NCI-H345 treated with DMSO at 0.1 percent for 48 hours (cell line): Measurements from ENCODE around the gene VSIG10.
"Not testable (repeated sequence)": the region's sequence is repeated elsewhere in the genome, so short reads cannot be mapped to it uniquely, and the experiment has no call there.

ENCODE experiments used
- DNase-seq: peaks from one replicate; lab custom pipeline; 2025; ENCODE audit not compliant: unreplicated experiment; lab: John Stamatoyannopoulos, UW

VSIG10 gene

DNA sequence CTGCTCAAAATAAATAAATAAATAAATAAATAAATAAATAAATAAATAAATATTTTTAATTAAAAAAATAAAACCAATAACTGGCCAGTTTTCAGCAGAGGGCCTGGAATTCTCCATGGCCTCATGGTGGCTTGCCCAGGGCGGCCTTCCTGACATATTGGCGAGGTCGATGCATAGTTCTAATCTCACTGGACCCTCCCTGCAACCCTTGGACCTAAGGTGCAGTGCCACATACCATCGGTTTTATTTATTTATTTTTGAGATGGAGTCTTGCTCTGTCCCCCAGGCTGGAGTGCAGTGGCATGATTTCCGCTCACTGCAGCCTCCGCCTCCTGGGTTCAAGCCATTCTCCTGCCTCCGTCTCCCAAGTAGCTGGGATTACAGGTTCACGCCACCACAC lies 3.9 kb upstream of the VSIG10 start:
- DNase-seq = no peak

DNA sequence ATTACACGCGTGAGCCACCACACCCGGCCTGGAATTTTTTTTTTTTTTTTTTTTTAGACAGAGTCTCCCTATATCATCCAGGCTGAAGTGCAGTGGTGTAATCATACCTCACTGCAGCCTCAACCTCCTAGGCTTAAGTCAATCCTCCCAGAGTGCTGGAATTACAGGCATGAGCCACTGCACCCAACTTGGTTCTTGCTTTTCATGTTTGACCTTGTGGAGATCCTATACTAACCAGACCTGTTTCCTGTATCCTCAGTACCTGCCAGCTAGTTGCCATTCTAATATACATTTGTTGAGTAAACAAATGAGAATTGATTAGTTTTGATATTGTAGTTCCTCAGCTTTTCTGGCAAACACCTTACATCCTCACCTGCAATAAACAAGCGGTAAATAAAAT lies 3.2 kb upstream of the VSIG10 start:
- DNase-seq = no peak

DNA sequence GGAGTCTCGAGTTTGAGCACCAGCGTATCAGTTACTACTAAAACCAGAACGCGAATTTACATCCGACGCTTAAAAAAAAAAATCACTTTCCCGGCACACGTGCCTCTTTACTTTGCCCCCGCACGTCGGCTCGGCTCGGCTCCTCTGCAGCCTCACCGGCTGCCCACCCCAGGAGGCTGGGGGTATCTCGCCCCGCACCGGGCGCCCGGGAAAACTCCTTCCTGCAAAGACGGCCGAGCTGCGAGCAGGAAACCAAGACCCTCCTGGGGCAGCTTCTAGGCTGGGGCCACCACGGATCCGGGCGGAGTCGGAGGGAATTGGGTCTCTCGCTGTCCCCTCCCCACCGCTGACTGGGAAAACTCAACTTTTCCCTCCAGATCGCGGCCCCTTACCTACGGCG lies 610 bp downstream of the VSIG10 start:
- peak; percentile 47 for DNase-seq

DNA sequence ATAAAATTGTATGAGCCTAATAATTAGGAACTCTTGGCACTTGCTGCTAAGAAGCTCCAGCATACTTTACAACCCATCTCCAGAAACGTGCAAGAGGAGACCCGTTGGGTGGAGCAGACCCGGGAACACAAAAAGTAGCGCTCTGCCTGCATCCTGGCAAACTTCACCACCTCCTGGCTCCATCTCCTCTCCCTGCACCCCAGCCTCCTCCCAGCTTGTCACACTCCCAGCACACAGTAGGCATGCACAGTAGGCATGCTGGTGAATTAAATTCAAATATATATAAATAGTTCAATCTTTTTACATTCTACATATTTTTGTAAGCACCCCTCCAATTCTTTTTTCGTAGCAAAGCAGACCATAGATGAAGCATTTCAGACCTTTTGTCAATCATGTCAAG lies 1.2 kb downstream of the VSIG10 start:
- DNase-seq = no peak

DNA sequence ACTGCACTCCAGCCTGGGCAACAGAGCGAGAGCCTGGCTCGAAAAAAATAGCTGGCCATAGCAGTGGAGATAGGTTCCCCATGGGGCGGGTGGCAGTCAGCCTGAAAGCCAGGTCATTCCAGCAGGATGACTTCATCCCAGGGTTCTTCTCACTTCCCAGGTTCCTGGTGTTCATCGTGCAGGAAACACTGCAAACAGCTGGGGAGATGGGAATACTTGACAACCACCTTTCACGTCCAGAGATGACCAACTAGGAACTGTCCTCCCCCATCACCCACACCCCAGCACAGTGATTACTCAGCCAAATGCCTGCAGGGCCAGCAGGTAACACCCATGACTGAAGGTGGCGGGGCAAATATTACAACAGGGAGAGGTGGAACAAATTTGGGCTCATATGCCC lies 1.7 kb downstream of the VSIG10 start:
- no peak for DNase-seq

DNA sequence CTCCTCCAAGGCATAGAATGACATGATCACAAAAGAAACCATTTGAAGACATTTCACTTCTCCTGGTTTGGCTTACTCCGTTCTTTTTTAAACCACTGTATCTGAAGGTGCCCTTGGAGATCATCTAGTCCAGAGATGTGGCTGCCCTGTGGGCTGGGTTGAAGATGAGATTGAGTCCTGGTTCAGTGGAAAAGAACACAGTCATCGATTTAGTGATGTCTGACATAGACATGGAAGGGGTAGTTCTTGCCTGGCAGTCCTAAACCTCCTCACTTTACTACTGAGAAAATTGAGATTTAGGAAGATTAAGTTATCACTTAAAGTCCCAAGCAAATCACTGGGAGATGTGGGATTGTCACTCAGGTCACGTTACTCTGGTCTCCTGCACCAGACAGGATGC lies 2.8 kb downstream of the VSIG10 start:
- no peak for DNase-seq

DNA sequence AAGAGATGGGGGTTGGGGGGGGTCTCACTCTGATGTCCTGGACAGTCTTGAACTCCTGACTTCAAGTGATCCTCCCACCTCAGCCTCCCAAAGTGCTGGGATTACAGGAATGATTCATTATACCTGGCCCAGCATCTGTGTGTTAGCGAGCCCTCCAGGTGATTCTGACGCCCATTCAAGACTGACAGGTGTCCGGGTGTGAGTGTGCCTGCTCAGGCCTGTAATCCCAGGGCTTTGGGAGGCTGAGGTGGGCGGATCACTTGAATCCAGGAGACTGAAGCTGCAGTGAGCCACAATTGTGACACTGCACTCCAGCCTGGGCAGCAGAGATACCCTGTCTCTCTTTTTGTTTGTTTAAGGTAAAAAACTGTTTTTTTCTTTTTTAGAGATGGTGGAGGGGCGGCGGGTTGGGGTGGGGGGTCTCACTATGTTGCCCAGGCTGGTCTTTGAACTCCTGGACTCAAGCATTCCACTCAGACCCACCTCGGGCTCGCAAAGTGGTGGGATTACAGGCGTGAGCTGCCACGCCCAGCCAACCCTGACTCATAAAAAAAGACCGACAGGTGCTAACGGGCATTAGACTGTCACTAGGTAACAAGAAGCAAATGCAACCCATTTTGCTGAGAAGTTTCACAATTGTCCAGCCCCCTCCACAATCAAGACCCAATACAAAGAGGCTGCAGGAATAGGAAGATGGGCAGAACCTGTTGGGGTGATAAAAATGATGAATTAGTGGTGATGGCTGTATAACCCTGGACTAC lies 4.7 kb downstream of the VSIG10 start:
- peak; percentile 53 for DNase-seq

DNA sequence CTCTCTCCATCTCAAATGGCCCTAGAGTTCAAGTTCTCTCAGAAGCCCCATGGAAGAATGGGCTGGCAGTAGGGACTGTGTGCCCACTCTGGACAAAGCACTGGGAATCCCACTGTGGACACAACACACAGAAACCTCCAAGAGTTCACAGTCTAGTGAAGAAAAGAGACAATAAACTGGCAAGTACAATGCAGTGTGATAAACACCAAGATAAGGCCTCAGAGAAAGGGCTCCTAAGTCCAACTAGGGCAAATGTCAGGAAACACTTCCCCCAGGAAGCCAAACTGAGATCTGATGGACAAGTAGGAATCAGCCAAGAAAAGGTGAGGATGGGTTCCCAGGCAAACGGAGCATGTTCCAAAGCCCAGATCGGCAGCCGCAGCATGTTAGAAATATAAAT lies 5.4 kb downstream of the VSIG10 start:
- no peak for DNase-seq

DNA sequence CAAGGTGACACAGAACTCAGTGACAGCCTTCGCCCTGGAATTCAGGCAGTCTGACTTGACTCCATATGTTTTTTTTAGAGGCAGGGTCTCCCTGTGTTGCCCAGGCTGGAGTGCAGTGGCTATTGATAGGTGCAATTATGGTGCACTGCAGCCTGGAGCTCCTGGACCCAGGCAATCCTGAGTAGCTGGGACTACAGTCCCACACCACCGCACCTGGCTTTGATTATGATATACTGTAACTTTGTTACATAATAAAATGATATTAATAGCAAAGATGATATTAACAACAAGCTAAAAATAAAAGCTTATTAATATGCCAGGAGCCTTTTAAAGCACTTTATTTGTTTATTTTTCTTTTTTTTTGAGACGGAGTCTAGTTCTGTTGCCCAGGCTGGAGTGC lies 9.8 kb downstream of the VSIG10 start:
- DNase-seq = no peak

DNA sequence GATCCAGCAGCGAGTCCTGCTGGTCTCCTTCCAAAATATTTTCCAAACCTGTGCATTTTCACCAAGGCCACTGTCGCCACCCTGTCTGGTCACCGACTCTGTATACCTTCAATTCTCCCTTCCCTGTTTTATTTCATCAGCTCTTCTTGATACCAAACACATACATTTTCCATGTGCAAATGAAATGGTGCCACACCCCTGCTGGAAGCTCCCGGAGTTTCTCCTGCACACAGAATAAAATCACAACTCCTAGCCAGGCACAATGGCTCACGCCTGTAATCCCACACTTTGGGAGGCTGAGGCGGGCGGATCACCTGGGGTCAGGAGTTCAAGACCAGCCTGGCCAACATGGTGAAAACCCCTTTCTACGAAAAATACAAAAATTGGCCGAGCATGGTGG lies 14.0 kb downstream of the VSIG10 start:
- DNase-seq = no peak

DNA sequence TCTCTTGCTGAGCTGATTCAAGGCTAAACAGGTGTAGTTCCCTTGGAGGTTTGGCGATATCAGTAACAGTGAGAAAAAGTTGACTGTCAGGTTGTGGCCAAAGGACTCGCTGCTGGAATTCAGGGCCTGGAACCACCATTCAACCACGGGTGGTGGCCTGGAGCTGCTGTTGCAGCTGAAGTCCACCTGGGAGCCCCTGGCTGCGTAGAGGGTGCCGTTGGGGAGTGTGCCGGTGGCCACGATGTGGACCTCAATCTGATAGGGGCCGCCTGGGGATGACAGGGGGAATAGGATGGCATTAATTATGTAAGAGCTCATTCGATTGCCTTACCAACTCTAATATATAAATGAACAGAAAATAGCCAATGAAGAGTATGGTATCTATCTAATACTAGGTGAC lies 21.6 kb downstream of the VSIG10 start:
- DNase-seq = no peak

DNA sequence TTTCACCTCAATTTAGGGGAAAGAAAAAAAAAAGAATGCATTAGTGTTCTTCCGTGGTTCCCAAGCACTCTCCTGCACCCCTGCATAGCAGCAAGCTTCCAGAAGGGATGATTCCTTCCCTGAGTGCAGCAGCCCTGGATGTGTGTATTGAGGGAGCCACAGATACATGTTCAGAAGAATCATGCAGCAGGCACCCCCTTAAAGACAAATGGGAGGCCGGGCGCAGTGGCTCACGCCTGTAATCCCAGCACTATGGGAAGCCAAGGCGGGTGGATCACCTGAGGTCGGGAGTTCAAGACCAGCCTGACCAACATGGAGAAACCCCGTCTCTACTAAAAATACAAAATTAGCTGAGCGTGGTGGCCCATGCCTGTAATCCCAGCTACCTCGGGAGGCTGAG lies 22.3 kb downstream of the VSIG10 start:
- not testable (repeated sequence) for DNase-seq

DNA sequence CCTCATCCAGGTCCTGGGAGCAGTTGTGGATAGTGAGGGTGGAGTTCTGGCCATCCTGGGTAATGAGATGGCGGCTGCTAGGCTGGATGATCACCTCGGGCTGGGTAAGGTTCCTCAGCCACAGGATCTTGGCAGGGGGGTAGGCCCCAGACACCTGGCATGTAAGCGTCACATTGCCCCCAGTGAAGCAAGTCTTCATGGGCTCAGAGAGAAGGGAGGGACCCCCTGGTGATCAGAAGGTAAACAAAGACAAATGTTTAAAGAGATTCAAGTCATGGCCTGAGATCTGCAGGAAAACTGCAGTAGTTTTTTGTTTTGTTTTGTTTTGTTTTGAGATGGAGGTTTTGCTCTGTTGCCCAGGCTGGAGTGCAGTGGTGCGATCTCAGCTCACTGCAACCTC lies 30.0 kb downstream of the VSIG10 start:
- no peak for DNase-seq

DNA sequence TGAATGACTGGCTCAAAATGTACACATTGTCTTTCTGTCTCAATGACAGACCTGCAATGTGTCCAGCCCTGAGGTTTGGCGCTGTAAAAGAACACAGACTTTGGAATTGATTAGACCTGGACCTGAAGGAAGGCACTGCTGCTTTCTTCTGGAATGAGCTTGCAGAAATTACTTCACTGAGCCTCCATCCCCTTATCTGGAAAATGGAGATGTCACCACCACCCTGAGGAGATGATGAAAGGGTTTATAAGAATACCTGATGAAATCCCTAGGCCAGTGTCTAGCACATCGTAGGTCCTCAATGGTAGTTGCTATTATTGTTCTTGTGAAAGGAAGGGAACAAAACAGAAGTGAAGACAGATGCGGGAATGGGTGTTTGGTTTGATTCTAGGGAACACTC lies 33.2 kb downstream of the VSIG10 start:
- DNase-seq = no peak

DNA sequence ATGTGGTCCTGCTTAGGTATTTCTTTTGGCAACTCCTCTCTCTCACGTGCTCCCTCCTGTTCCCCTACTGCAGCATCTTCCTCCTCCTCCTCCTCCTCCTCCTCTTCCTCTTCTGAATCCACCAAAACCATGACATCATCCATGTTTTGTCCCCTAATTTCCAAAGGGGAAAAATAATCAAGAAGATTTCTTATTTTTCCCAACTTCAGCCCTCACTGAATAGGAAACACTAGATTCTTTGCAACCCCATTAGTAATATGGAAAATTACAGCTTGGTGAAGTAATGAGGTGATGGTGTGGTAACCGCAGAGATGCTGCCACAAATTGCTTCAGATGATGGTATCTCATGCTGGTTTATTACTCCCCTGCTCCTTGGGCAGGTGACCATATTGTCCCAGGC lies 35.4 kb downstream of the VSIG10 start:
- no peak for DNase-seq

DNA sequence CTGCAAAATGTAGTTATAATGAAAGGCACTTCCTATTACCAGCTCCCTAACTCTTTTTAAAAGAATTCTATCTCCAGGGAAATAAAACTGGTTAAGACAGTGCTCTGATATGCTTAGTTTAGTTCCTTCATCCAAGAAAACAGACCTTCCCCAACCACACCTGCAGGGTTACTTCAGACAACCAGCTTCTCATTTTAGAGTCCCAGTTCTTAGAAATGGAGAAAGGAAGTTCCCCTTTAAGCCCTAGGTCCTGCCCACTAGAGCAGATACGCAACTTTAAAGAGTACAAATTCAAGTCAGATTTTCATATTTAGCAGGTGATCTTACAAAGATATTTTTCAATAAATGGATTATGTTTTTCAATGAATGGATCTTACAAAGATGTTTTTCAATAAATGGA lies 38.4 kb downstream of the VSIG10 start:
- no peak for DNase-seq

DNA sequence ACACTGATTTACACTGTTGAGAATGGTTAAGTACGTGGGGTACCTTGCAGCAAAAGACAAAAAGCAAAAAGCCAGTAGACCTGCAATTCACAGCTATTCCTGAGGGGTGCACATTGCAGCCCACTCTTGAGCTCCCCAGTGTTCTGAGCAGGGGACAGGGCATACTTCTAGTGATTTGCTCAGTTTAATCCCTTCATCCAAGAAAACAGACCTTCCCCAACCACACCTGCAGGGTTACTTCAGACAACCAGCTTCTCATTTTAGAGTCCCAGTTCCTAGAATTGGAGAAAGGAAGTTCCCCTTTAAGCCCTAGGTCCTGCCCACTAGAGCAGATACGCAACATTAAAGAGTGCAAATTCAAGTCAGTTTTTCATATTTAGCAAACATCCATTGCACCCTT lies 39.2 kb downstream of the VSIG10 start:
- no peak for DNase-seq

DNA sequence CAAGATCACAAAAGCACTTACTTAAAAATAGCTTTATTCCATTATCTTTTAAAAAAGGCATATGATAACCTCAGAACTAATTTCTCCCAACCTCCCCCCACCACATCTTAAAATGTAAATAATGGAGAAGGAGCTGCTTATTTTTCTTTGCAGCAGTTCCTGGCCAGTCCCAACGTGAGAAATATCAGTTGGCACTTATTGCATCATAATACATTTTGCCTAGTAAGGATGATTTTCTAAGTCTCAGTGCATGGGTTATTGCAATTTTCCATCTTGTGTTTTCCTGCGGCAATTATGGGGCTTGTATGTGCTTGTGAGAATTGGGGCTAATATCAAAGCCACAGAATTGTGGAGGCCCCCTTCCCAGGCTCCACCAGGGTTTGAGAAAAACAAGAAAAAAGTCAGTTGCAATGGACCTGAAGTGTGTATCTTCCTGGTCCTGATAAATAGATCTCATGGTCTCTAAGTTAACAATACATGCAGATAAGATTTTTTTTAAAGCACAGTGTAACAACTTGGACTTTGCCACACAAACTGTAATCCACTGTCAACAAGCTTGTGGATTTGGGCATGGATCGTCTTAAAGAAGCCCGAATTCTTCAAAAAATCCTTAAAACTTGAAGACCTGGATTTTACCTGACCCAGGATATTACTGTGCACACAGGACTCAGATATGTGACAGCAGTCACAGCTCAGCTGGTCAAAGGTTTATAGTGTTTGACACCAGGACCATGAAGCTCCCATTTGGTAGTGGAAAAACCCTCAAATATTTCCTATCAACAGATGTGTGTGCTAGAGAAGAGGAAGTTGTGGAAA lies 40.0 kb downstream of the VSIG10 start:
- DNase-seq = no peak

DNA sequence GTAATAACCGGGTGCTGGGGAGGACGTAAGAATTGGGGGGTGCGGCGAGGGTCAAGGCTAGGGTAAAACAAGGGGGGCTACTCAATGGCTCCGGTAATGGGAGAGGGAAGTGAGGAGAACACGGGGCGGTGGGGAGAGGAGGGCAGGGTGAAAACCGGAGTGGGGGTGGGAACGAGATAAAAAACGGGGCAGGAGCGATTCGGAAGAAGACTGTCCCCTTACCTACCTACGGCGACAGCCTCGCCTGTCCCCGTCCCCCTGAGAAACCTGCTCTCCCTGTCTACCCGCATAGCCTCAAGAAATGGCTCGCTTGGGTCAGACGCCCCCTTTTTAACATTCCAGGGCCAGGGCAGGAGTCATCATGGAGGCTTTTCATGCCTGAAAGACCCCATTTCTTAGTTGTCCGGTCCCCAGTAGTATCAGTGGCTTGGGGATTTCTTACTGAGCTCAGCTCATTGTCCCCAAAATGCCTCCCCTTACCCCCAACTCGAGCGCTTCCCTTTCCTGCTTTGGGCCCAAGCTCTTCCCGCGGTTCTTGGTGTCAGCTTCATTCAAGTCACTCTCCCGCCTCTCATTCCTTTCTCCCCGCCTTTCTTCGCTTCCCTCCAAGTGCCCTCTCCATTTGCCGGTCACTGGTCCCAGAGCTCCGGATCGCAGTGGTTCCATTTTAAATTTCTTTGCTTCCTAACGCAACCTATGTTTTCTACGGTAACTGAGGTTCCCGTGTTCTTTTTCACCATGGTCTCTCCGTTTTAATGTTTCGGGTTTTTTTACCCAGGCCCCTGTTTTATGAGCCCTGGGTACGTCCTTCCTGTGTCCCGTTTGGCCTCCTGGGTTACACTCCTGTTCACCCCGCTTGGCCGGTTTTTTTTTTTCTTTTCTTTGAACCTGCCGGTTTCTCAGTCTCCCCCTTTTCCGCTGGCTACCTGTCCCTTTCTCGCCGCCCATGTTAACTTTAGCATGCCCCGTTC lies 41.7 kb downstream of the VSIG10 start:
- no peak for DNase-seq

DNA sequence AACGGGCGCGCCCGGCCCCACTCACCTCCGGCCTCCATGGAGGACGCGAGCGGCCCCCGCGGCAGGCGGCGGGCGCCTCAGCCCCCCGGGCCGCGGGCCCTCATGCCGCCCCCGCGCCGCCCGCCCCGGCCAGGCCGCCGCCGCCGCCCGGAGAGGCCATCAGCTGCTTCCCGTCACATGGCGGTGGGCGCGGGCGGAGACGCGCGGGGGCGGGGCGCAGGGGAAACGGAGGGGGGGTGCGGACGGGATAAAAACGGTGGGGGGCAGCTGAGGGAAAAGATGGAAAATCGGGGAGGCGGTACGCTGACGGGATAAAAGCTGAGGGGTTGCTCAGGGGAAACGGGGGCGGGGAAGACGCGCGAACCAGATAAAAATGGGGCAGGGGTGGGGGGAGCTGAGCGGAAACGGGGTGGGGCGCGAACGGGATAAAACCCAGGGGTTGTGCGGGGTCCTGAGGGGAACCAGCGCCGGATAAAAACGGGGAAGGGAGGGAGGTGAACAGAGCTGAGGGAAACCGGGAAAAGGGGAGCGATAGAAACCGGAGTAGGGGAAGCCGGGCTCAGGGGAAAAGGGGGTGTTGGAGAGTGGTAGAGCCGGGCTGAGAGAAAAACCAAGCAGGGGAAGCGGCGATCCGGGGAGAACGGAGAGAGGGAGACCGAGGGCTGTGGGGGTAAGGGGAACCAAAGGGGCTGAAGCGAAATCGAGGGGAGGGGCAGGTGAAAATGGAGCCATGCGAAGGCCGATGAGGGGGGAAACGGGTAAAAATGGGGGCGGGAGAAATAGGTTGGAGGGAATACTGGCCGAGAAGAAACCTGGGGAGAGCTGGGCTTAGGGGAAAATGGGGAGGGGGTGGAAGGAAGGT lies 42.6 kb downstream of the VSIG10 start, which contains the start of gene WSB2:
WSB2 (minus strand) TSS at position 169 of the 862 bp plus-strand sequence; CDS start at position 38, 131 bp downstream.
- DNase-seq = peak; percentile 11
